OCI-LY1 (cell line): ENCODE results near the gene CPAMD8.

Experiments used
- EZH2 ChIP-seq: fragments of 200-600 bp; sonication (generic), shearing (Covaris generic); IDR thresholded peaks from 2 replicates; pipeline ENCODE4 v1.8.0; 2017; ENCODE audit warnings: borderline replicate concordance, mixed run types, mild to moderate bottlenecking, antibody characterized with exemption, low read length, moderate library complexity, mixed read lengths
- TF ChIP-seq, protein P1 (sequence below): fragments of 200-600 bp; sonication (generic), shearing (Covaris generic); IDR thresholded peaks from 2 replicates; pipeline ENCODE4 v1.5.1; 2017; ENCODE audit warnings: mild to moderate bottlenecking, antibody characterized with exemption, low read length, moderate library complexity, mixed read lengths

DNA sequence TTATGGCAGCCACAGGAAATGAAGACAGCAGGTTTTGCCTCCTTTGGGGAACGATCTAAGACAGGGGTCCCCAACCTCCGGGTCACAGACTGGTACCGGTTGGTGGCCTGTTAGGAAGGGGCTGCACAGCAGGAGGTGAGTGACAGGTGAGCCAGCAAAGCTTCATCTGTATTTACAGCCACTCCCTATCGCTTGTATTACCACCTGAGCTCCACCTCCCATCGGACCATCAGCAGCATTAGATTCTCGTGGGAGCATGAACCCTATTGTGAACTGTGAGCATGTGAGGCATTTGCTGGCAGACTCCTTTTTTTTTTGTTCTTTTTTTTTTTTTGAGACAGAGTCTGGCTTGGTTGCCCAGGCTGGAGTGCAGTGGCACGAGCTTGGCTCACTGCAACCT lies 115.6 kb downstream of the CPAMD8 start:
- no peak for TF ChIP-seq EZH2
- TF ChIP-seq, protein P1, sequence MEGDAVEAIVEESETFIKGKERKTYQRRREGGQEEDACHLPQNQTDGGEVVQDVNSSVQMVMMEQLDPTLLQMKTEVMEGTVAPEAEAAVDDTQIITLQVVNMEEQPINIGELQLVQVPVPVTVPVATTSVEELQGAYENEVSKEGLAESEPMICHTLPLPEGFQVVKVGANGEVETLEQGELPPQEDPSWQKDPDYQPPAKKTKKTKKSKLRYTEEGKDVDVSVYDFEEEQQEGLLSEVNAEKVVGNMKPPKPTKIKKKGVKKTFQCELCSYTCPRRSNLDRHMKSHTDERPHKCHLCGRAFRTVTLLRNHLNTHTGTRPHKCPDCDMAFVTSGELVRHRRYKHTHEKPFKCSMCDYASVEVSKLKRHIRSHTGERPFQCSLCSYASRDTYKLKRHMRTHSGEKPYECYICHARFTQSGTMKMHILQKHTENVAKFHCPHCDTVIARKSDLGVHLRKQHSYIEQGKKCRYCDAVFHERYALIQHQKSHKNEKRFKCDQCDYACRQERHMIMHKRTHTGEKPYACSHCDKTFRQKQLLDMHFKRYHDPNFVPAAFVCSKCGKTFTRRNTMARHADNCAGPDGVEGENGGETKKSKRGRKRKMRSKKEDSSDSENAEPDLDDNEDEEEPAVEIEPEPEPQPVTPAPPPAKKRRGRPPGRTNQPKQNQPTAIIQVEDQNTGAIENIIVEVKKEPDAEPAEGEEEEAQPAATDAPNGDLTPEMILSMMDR, result no peak
